MM.1S (cell line): ENCODE data around the gene SLC16A10.

Experiments
- DNase-seq: peaks from one replicate; pipeline ENCODE4 v3.0.0-alpha.2; 2015
- H2AFZ ChIP-seq: fragments of 300-600 bp; sonication (generic); 2 replicates; pipeline ENCODE4 v1.6.0; 2016; ENCODE audit warnings: antibody characterized with exemption, low read length
- H3F3A ChIP-seq: fragments of 300-600 bp; sonication (generic); 2 replicates; pipeline ENCODE4 v1.6.1; 2016; ENCODE audit warnings: mild to moderate bottlenecking, antibody characterized with exemption, low read length, moderate library complexity, mixed read lengths; ENCODE audit not compliant: insufficient read depth
- H3K27ac ChIP-seq: fragments of 300-600 bp; sonication (generic); 2 replicates; pipeline ENCODE4 v1.5.1; 2016; ENCODE audit warnings: mild to moderate bottlenecking, low read length
- H3K27me3 ChIP-seq: fragments of 300-600 bp; sonication (generic); replicated peaks from 2 replicates; pipeline ENCODE4 v1.6.0; 2016; ENCODE audit warnings: low read length; ENCODE audit not compliant: insufficient read depth
- H3K36me3 ChIP-seq: fragments of 300-600 bp; sonication (generic); replicated peaks from 2 replicates; pipeline ENCODE4 v1.6.1; 2016; ENCODE audit warnings: mild to moderate bottlenecking, low read length, mixed read lengths; ENCODE audit not compliant: insufficient read depth
- H3K4me1 ChIP-seq: fragments of 300-600 bp; sonication (generic); 2 replicates; pipeline ENCODE4 v1.6.1; 2016; ENCODE audit warnings: low read length, mixed read lengths
- H3K4me2 ChIP-seq: fragments of 300-600 bp; sonication (generic); 2 replicates; pipeline ENCODE4 v1.6.0; 2016; ENCODE audit warnings: low read depth, low read length
- H3K4me3 ChIP-seq: fragments of 300-600 bp; sonication (generic); 2 replicates; pipeline ENCODE4 v1.5.1; 2016; ENCODE audit warnings: low read length, mixed read lengths
- H3K79me2 ChIP-seq: fragments of 300-600 bp; sonication (generic); 2 replicates; pipeline ENCODE4 v1.6.1; 2016; ENCODE audit warnings: mixed run types, low read length, mixed read lengths
- H3K9ac ChIP-seq: fragments of 300-600 bp; sonication (generic); 2 replicates; pipeline ENCODE4 v1.6.1; 2016; ENCODE audit warnings: low read length, mixed read lengths
- H3K9me2 ChIP-seq: fragments of 300-600 bp; sonication (generic); replicated peaks from 2 replicates; pipeline ENCODE4 v1.6.1; 2016; ENCODE audit warnings: mild to moderate bottlenecking, low read length, mixed read lengths; ENCODE audit not compliant: insufficient read depth
- H3K9me3 ChIP-seq: fragments of 300-600 bp; sonication (generic); replicated peaks from 2 replicates; pipeline ENCODE4 v1.6.1; 2016; ENCODE audit warnings: mild to moderate bottlenecking, low read length, mixed read lengths; ENCODE audit not compliant: insufficient read depth
- H4K20me1 ChIP-seq: fragments of 300-600 bp; sonication (generic); 2 replicates; pipeline ENCODE4 v1.6.1; 2016; ENCODE audit warnings: mild to moderate bottlenecking, low read length, moderate library complexity, mixed read lengths; ENCODE audit not compliant: insufficient read depth
- EZH2 ChIP-seq: fragments of 300-600 bp; sonication (generic); optimal IDR thresholded peaks from 2 replicates; pipeline ENCODE3; 2017; ENCODE audit warnings: low read depth, mild to moderate bottlenecking, antibody characterized with exemption, low read length, mixed read lengths
- EZH2phosphoT487 ChIP-seq: fragments of 300-600 bp; sonication (generic); IDR thresholded peaks from 2 replicates; pipeline ENCODE4 v1.6.1; 2018; ENCODE audit warnings: antibody characterized with exemption, low read length
- TF ChIP-seq, protein P1 (sequence below): fragments of 300-600 bp; sonication (generic); IDR thresholded peaks from 2 replicates; pipeline ENCODE4 v1.5.1; 2016; ENCODE audit warnings: antibody characterized with exemption, low read length, mixed read lengths

The SLC16A10 gene

GRCh38 chr6:111070105-111071005 lies 16.9 kb upstream of the SLC16A10 start:
- Histone ChIP-seq H3K4me2 (no peak overlapping the region), H3K27ac (no peak overlapping the region), H2AFZ (no peak overlapping the region), H3K36me3 (no peaks in the 10 kb centered on the region), H3K9me3 (no peaks in the 10 kb centered on the region), H3K4me1 (no peaks in the 10 kb centered on the region), H3K79me2 (no peaks in the 10 kb centered on the region), H3K9me2 (no peaks in the 10 kb centered on the region), H3K9ac (no peak overlapping the region), H4K20me1 (no peaks in the 10 kb centered on the region), H3K27me3 (no peaks in the 10 kb centered on the region), H3F3A (no peaks in the 10 kb centered on the region), H3K4me3 (no peak overlapping the region)
- no peak for DNase-seq
- TF ChIP-seq, protein P1, sequence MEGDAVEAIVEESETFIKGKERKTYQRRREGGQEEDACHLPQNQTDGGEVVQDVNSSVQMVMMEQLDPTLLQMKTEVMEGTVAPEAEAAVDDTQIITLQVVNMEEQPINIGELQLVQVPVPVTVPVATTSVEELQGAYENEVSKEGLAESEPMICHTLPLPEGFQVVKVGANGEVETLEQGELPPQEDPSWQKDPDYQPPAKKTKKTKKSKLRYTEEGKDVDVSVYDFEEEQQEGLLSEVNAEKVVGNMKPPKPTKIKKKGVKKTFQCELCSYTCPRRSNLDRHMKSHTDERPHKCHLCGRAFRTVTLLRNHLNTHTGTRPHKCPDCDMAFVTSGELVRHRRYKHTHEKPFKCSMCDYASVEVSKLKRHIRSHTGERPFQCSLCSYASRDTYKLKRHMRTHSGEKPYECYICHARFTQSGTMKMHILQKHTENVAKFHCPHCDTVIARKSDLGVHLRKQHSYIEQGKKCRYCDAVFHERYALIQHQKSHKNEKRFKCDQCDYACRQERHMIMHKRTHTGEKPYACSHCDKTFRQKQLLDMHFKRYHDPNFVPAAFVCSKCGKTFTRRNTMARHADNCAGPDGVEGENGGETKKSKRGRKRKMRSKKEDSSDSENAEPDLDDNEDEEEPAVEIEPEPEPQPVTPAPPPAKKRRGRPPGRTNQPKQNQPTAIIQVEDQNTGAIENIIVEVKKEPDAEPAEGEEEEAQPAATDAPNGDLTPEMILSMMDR: no peak
- TF ChIP-seq EZH2 (no peak), EZH2phosphoT487 (no peak)

DNA sequence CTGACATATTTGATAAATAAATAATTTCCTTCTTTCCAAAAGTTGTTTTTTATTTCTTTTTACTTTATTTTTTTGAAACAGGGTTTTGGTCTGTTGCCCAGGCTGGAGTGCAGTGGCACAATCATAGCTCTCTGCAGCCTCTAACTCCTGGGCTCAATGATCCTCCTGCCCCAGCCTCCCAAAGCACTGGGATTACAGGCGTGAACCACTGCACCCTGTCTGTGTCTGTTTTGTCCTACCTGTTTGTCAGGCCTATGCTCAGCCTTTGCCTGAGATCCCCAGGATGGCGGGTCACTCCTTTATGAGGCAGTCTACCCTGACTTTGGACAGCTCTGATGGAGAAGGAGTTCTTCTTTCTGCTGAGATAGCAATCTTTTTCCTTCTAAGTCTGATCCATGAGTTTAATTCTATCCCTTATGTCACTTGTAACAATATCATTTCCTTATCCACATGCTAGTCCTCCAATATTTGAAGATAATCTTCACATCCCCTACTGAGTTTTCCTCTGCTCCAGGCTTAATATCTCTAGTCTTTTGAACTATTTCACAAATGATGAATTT lies 14.4 kb upstream of the SLC16A10 start:
- no peaks in the 10 kb centered on the region for H3K27me3 ChIP-seq
- no peak overlapping the region for H3K4me3 ChIP-seq
- H4K20me1 ChIP-seq: no peaks in the 10 kb centered on the region
- H3K27ac ChIP-seq: no peak overlapping the region
- no peak overlapping the region for H2AFZ ChIP-seq
- no peaks in the 10 kb centered on the region for H3K79me2 ChIP-seq
- TF ChIP-seq EZH2phosphoT487: no peak
- no peak for TF ChIP-seq EZH2
- TF ChIP-seq, protein P1: no peak
- H3K9ac ChIP-seq: no peak overlapping the region
- no peak for DNase-seq
- no peaks in the 10 kb centered on the region for H3K36me3 ChIP-seq
- H3K9me2 ChIP-seq: no peaks in the 10 kb centered on the region
- H3K9me3 ChIP-seq: no peaks in the 10 kb centered on the region
- H3F3A ChIP-seq: no peaks in the 10 kb centered on the region
- no peaks in the 10 kb centered on the region for H3K4me1 ChIP-seq
- no peak overlapping the region for H3K4me2 ChIP-seq

DNA sequence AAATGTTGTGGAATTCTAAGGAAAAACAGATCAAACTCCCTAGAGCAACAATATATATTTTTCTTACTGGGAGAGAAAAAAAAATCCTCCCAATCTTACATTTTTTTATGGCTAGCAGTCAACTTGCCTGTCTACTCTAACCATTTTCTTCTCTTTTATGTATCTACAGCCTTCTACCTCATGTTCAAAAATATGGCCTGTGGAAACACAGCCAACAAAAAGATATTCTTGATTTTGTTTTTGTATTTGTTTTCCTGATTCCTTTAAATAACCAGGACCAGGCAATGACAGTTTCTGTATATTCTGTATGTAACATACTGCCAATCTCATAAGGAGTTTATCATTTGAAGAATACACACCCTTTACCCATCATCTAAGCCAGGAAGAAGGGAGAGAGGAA lies 13.0 kb upstream of the SLC16A10 start:
- Histone ChIP-seq H3K27ac (no peak overlapping the region), H3K9ac (no peak overlapping the region), H4K20me1 (no peaks in the 10 kb centered on the region), H3K36me3 (no peaks in the 10 kb centered on the region), H3K4me1 (no peaks in the 10 kb centered on the region), H3K9me3 (no peaks in the 10 kb centered on the region), H3K4me3 (no peak overlapping the region), H3K9me2 (no peaks in the 10 kb centered on the region), H3K79me2 (no peaks in the 10 kb centered on the region), H2AFZ (no peak overlapping the region), H3K4me2 (no peak overlapping the region), H3F3A (no peaks in the 10 kb centered on the region), H3K27me3 (no peaks in the 10 kb centered on the region)
- no peak for TF ChIP-seq EZH2
- TF ChIP-seq EZH2phosphoT487: no peak
- TF ChIP-seq, protein P1: no peak
- no peak for DNase-seq
